Measurements from ENCODE around the gene GNG2.

Gene GNG2

DNA sequence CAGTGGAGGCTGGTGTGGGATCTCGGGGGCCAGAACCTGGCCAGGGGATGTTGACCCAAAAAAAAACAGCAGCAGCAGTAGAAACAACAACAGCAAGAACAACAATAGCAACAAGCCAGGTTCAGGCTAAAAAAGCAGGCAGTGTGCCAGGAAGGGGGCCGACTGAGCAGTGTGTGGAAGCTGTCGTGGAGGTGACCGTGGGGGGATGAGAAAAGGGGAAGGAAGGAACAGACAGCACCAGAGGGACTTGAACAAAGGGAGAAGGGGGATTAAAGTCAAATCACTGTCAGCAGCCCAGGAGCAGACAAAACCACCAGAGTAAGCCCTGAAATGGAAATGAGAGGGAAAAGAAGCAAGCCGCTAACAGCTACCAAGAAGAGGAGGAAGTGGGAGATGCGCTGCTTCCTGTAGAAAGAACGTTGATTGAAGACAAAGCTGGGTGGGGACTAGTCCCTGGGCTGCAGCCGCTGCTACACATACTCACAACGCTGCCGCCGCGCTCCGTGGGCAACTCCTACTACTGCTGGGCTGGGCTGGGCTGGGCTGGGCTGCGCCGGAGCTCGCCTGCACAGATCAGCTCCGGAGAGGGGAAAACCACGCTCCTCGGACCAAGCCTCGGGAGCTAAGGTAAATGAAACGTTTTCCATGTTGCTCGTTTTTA, at the start of gene GNG2:
TSS of gene GNG2 (plus strand) at position 449 of the 661 bp plus-strand sequence. CDS start 90,067 bp downstream, outside the sequence.
- DNase-seq, result peak; percentile 35

DNA sequence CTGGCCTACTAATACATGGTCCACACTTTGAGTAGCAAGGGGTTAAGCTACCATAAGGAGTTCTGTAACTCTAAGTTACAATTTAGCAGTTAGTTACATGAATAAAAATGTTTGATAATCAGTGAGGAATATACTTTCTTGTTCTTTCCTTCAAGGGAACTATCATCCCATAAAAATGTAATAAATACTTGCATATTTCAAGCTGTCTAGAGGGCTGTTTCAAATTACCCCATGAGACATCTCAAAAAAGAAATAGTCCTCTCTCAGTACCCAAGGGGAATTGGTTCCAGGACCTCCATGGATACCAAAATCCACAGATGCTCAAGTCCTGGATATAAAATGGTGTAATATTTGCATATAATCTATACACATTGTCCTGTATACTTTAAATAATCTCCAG, 48.7 kb upstream of the GNG2 start:
- DNase-seq, result no peak

GRCh38 chr14:51816031-51816430, 44.4 kb upstream of the GNG2 start:
- no peak for DNase-seq

DNA sequence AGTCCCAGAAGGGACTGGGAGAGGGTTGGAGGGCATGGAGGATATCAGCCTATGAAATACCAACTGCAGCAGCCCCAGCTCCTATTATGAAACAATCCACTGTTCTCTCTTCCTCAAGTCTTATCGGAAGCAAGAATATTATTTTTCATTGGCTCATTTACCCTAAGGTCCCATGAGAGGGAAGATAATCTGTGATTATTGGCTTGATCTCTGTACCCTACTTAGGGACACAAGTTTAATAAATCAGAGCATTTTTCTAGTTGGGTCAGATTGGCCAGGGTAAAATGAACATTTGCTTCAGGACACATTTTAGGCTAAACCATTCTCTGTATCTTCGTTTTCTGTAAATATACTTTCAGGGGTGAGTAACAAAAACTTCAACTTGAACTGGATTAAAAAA, 43.1 kb upstream of the GNG2 start:
- no peak for DNase-seq

DNA sequence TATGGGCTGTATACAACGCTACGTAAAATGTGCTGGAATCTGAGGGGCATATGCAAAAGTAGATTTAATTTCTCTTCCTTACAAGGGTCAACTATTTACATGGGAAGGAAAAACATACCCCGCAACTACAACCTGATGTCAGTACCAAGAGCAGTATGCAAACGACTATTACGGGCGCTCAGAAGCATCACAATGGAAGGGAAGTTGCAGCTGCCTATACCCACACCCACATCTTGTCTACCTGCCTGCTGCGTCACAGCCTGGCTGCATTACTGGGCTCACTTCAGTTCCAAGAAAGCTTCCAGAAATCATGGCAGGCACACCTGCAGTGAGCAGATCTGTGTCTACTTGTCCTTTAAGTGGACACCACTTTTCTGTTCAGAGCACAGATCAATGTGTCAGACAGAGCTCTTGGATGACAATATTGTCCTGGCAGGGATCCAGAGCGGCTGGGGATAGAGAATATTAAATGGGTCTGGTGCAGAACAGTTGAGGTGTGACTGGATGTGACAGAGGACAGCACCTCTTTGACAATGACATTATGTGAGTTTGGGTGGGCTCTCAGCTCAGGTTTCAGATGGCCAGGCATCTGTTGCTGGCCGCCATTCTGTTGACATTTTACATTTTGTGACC, 41.5 kb upstream of the GNG2 start:
- no peak for DNase-seq

- DNase-seq, result no peak
Measured at GRCh38 chr14:51821822-51822221, 38.6 kb upstream of the GNG2 start.

DNA sequence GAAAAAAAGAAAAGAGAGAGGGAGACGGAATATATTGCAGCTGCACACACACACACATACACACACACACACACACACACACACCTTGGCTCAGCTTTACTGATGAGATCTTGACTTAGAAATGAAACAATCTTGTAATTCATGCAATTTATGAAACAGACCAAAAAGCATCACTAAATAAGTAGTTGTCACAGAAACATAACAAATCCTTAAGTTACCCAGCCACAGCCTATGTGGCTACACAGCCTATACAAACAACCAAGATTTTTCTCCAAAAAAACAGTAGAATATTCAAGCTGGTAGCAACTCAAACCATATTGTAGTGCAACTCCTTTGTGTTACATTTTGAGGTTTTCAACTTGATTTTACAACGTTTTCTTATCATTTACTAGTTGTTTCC, 37.9 kb upstream of the GNG2 start:
- DNase-seq, result no peak

GRCh38 chr14:51823706-51824105, 36.7 kb upstream of the GNG2 start:
- DNase-seq, result no peak

DNA sequence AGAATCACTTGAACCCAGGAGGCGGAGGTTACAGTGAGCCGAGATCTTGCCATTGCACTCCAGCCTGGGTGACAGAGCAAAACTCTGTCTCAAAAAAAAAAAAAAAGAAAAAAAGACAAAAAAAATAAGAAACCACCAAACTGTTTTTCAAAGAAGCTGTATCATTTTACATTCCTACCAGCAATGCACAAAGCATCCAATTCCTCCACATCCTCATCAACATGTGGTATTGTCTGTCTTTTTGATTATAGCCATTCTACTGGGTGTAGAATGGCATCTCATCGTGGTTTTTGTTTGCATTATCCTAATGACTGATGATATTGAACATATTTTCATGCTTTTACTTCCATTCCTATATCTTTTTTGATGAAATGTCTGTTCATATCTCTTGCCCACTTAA, 36.2 kb upstream of the GNG2 start:
- DNase-seq, result no peak

GRCh38 chr14:51825926-51826325, 34.5 kb upstream of the GNG2 start:
- no peak for DNase-seq

GRCh38 chr14:51828017-51828797, 32.2 kb upstream of the GNG2 start:
- DNase-seq, result no peak

DNA sequence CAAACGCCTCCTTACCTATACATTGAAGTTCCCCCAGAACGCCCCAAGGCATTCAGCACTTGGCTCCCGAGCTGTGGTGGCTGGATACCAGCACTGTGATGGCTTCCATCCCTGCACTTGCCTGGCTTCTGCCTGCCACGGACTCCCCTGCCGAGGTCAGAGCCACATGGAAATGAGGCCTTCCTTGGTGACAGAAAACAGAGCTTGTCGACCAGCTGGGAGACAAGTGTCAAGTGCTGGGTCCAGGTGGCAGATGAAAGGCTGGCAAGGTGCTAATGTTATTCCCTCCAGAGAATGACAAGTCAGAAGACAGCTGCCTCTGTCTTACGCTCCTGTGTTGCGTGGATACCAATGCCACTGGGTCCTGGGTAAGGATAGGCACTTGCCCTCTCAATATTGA, 26.2 kb upstream of the GNG2 start:
- no peak for DNase-seq

DNA sequence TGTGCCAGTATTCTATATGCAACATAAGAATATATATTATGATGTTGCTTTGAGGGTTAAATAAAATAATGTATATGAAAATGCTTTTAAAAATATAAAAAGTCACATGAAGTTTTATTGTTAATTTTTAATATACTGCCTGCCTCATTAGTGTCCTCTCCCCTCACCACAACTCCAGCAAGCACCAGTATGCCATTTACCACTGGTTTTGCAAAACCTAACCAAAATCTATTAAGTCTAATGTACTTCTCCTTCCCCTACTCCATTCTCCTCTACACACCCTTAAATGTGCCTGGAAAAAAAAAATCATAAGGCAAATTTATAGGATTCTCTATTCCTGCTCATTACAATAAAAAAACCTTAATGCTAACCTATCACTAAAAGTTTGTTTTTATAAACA, 24.0 kb upstream of the GNG2 start:
- no peak for DNase-seq

GRCh38 chr14:51844081-51844881, 16.1 kb upstream of the GNG2 start:
- no peak for DNase-seq

- no peak for DNase-seq
Measured at GRCh38 chr14:51845811-51846210, 14.6 kb upstream of the GNG2 start.

GRCh38 chr14:51846631-51847488, 13.6 kb upstream of the GNG2 start:
- peak; percentile 27 for DNase-seq

GRCh38 chr14:51847489-51847796, 13.0 kb upstream of the GNG2 start:
- no peak for DNase-seq

GRCh38 chr14:51848120-51848519, 12.3 kb upstream of the GNG2 start:
- no peak for DNase-seq

GRCh38 chr14:51849097-51849496, 11.3 kb upstream of the GNG2 start:
- DNase-seq, result no peak

- no peak for DNase-seq
Measured at GRCh38 chr14:51850651-51851050, 9.8 kb upstream of the GNG2 start.

DNA sequence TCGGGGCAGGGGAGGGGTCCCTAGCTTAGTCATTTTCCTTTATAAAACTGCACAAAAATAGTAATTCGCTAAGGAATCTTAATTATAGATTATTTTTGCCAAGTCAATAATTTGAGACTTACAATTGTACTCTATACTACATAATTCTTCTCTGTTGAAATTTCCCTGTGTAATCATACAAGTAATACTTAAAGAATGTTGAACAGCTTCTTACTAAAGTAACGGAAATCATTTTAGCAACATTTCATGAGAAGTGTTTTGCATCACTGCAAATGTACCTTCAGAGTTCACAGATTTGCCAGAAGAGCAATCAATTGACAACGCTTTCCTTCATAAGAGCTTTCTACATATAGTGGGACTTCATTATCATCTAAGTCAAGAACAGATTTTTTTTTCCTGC, 7.9 kb upstream of the GNG2 start:
- DNase-seq, result no peak

GRCh38 chr14:51855234-51855633, 5.2 kb upstream of the GNG2 start:
- no peak for DNase-seq

Measured in RPMI8226 (cell line).